Adrenal gland (tissue), 5 donors: ENCODE measurements around the gene GPATCH2.

Experiments used
- POLR2A ChIP-seq, 2 donors: fragments of 450-650 bp; IDR thresholded peaks; one replicate each; pipeline ENCODE4 v1.6.1; 2017; ENCODE audit warnings: antibody characterized with exemption in 2 of 2, mild to moderate bottlenecking in 2 of 2, moderate library complexity in 1 of 2
- TF ChIP-seq, protein P1 (sequence below), 6 experiments: fragments of 450-650 bp in 4 of 6; fragments of 200-600 bp in 2 of 6; sonication (generic) in 1 of 6; IDR thresholded peaks; 1 replicate in 5 of 6; 2 replicates in 1 of 6; pipeline versions ENCODE4 v1.5.1 to v1.8.0; 2016 to 2021; ENCODE audit warnings: antibody characterized with exemption in 6 of 6, mild to moderate bottlenecking in 2 of 6, moderate library complexity in 1 of 6
- donor health status: DM: no; HTN: no; CAD: no.

DNA sequence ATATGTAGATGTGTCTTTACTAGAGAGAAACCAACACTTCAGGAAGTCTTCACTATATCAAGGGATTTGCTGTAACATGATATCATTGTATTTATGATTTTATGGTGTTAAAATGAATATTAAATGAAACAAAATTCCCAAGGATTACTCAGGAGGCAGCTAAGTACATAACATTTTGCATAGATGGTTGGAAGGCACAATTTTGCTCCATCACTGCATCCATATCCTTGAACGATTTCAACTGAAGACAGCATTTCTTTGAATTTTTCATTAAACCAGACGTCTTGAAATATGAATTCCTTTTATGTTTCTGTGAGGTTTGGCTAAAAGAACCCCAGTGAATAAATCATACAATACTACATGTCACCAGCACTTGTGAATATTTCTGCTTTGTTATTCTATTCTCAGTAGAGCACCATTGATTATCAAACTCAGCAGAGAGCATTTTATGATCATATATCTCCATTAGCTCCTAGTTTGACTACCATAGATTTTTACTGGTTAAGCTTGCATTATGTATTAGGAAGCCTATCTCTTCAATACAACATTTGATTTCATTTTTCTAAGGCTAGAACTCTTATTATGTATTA, 37.6 kb upstream of the GPATCH2 start:
- TF ChIP-seq, protein P1, sequence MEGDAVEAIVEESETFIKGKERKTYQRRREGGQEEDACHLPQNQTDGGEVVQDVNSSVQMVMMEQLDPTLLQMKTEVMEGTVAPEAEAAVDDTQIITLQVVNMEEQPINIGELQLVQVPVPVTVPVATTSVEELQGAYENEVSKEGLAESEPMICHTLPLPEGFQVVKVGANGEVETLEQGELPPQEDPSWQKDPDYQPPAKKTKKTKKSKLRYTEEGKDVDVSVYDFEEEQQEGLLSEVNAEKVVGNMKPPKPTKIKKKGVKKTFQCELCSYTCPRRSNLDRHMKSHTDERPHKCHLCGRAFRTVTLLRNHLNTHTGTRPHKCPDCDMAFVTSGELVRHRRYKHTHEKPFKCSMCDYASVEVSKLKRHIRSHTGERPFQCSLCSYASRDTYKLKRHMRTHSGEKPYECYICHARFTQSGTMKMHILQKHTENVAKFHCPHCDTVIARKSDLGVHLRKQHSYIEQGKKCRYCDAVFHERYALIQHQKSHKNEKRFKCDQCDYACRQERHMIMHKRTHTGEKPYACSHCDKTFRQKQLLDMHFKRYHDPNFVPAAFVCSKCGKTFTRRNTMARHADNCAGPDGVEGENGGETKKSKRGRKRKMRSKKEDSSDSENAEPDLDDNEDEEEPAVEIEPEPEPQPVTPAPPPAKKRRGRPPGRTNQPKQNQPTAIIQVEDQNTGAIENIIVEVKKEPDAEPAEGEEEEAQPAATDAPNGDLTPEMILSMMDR (IDR thresholded peaks at IDR 0.05): no peak
- TF ChIP-seq POLR2A (IDR thresholded peaks at IDR 0.05): no peak
